ENCODE measurements around the gene RNFT1.
"Not testable (repeated sequence)": the region's sequence is repeated elsewhere in the genome, so short reads cannot be mapped to it uniquely, and the experiment has no call there.

Gene RNFT1, protein sequence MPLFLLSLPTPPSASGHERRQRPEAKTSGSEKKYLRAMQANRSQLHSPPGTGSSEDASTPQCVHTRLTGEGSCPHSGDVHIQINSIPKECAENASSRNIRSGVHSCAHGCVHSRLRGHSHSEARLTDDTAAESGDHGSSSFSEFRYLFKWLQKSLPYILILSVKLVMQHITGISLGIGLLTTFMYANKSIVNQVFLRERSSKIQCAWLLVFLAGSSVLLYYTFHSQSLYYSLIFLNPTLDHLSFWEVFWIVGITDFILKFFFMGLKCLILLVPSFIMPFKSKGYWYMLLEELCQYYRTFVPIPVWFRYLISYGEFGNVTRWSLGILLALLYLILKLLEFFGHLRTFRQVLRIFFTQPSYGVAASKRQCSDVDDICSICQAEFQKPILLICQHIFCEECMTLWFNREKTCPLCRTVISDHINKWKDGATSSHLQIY

DNA sequence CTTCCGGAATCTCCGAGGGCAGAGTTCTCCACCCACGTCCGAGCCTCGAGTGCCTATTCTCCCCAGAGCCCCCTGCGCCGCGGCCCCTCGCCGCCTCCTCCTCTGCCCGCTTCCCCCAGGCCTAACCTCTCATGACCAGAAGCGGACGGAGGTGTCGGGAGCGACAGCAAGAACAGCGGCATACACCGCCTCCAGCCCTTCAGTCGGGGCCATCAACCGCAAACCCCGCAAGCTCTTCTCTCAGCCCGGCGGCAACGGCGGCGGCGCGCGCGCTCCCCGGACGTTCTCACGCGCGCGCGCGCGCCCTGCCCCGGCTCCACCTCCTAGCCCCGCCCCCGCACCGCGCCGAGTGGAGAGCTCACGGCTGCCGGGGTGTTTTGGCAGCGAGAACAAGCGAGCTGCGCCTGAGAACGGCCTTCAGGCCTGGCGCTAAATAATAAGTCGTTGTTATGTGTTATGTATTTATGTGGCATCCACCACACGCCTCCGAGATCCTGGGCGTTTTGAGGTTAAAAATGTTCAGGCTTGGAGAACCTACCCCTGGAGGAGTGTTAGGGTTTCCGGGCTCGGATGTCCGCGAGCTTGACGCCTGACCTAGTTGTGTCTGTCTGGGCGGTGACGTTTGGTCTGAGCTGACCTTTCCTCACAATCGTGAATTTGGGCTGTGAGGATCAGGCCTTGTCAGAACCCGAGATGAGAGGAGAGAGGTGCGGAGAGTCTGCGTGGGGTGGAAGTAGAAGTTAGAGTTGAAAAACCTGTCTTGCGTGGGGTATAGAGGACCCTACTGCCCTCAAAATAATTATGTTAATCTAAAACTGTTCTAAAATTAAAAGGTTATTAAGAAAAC, at the start of gene RNFT1:
Gene RNFT1, minus strand, starts transcription at position 259 of the 847 bp plus-strand sequence. Its CDS starts 77 bp downstream, at position 182.
- peak; percentile 87 for DNase-seq (ENCODE audit: low spot score)

DNA sequence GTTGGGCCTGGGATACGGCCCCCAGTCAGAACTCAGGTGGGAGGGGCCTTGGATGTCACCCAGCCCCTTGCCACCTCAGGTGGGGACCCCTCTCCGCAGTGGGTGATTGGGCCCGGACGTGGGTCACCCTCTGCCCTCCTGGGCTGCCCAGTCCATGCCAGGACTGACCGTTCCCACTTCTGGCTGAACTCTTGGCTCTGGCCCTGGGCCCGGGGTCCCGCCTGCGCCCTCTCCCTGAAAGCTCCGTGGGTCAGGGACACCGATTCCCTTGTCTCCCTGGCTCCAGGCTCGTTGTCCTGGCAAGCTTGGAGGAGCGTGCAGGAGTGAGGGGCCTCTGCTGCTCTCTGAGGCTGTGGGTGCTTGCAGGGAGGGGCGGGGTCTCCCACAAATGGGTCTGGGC, 44.8 kb upstream of the RNFT1 start:
- DNase-seq (ENCODE audit: low spot score) = not testable (repeated sequence)

DNA sequence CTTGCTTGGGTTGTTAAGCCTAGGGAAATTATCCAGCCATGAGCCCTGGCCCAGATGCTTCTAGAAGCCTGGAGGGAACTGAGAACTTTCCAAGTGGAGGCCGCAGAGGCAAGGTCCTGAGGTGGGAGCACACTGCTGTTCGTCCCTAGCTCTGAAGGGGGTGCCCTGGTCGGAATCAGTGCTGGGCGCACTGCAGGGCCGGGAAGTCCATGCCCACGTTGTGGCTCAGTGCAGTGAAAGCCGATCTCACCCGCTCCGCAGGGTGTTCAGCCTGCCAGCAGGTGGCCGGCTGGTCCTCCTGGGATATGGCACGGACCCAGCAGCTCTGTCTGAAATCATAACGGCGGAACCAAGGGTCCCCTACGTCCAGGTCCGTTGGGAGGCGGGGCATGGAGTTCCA, 43.8 kb upstream of the RNFT1 start:
- DNase-seq (ENCODE audit: low spot score) = not testable (repeated sequence)

DNA sequence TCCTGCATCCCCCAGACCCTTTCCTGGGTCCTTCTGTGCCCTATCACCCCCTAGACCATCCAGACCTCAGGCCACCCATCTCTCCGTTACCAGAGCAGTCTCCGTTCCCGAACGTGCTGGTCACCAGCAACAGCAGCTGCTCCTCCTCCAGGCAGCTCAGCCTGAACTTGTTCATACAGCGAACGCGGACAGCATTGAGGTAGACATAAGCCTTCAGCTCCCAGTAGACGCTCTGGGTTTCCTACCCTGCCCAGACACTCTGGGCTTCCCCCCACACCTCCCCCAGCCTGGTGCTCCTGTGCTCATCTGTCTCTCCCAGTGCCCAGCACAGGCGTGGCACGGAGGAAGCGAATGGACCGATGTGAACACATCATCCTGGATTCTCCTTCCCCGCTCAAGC, 41.6 kb upstream of the RNFT1 start:
- DNase-seq (ENCODE audit: low spot score) = no peak

DNA sequence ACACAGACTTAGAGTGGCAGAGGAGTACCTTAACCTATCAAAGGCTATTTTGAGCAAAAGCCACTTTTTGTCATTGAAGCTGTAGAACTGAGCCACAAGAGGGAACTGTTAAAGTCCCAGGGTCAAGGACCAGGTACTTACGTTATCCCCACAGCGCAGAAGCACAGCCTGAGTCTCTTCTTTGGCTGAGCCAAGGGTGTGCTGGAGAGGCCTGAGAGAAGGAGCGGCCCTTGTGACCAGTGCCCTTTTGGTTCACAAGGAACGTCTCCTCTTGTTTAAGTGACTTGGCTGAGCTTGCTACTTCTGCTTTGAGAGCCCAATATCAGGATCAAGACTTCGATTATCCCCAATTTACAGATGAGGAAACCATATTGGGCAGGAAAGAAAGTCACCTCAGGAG, 40.0 kb upstream of the RNFT1 start:
- not testable (repeated sequence) for DNase-seq (ENCODE audit: low spot score)

DNA sequence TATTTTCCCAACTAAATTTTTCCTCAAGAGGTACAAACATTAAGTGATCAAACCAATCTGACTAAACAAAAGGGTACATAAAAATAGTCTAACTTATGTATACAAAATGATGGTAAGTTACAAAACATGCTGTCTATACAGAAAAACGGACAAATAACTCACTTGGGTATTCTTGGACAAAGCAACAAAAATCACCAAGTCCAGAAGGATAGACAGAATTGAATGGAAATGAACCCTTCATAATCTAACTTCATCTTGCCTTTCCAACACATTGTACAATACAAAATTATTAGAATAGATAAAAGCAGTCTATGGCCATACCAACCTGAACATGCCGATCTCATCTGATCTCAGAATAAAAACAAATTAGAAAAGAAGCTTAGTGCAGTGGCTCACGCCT, 37.9 kb upstream of the RNFT1 start:
- DNase-seq (ENCODE audit: low spot score) = not testable (repeated sequence)

DNA sequence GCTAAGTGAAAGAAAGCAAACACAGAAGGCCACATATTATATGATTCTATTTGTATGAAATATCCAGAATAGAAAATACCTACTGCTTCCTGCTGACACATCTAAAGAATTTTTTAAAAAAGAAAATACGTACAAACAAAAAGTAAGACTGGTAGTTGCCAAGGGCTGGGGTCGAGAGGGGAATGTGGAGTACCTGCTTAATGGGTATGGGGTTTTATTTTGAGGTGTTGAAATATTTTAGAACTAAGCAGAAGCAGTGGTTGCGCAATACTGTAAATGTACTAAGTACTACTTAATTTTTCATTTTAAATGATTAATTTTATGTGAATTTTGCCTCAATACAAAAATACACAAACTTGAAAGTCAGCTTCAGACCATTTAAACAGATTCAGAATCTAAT, 32.1 kb upstream of the RNFT1 start:
- not testable (repeated sequence) for DNase-seq (ENCODE audit: low spot score)

DNA sequence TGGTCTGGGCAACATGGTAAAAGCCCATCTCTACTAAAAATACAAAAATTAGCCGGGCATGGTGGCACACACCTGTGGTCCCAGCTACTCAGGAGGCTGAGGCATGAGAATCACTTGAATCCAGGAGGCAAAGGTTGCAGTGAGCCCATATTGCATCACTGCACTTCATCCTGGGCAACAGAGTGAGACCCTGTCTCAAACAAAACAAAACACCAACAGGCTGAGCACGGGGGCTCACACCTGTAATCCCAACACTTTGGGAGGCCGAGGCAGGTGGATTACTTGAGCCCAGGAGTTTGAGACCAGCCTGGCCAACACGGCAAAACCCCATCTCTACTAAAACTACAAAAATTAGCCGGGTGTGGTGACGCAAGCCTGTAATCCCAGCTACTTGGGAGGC, 10.6 kb upstream of the RNFT1 start:
- not testable (repeated sequence) for DNase-seq (ENCODE audit: low spot score)

DNA sequence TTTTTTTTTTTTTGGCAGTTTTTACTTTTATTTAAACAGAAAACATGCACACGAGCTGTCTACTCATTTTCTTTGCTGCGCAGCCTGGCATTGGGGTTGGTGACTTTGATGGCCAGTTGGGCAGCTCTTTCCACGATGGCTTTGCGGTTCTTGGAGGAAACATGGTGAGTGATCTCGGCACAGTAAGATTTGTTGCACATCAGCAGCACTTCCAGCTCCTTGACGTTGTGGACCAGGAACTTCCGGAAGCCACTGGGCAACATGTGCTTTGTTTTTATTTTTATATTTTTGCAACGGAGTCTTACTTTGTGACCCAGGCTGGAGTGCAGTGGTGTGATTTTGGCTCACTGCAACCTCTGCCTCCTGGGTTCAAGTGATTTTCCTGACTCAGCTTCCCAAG, 8.9 kb upstream of the RNFT1 start:
- DNase-seq (ENCODE audit: low spot score) = not testable (repeated sequence)

DNA sequence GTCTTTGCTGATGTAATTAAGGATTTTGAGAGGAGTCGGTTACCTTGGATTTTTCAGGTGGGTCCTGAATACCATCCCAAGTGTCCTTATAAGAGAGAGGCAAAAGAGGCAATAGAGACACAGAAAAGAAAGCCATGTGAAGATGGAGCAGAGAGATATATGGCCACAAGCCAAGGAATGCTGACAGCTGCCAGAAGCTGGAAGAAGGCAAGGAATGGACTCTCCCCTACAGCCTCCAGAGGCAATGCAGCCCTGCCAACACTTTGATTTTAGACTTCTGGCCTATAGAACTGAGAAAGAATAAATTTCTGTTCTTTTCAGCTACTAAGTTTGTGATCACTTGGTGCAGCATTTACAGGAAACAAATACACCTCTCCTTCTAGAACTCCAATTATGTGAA, 8.2 kb upstream of the RNFT1 start:
- no peak for DNase-seq (ENCODE audit: low spot score)

DNA sequence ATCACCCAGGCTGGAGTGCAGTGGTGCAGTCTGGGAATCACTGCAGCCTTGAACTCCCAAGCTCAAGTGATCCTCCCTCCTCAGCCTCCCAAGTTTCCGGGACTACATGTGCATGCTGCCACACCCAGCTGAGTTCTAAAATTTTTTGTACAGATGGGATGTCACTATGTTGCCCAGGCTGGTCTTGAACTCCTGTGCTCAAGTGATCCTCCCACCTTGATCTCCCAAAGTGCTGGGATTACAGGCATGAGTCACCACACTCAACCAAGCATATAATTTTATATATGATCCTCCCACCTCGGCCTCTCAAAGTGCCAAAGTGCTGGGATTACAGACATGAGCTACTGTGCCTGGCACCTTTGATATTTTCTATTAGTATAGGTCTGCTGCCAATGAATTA, 7.2 kb upstream of the RNFT1 start:
- DNase-seq (ENCODE audit: low spot score) = not testable (repeated sequence)

DNA sequence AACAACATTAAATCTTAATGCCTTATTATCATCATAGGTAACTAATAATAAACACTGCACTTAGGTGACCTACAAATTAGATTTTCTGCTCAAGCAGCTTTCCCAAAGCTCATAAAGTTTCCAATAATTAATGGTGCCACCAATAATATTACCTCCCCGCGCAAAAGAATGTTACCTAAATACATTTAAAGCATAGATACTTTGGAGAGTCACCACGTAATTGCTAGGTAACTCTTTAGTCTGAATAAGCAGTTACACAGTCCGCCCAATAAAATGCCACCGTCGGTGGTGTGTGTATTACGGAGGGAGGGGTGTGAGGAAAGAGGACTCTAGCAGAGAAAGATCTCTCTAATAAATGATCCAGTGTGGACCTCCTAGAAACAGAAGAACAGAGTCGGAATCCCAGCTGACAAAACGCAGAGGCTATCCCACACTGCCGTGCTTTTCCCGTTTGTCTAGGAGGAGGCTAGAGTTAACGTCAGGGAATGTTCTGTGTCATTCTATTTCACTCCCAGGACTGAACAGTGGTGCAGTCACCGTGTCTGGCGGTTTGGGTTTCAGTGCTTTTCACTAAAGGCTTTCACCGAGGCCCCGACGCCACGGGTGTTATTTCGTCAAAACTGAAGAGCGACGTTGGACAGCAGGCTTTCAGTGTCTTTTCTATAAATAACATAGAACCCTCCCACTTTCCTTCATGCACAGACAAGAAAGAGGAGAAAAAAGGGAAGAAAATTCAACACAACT, 630 bp downstream of the RNFT1 start:
- DNase-seq (ENCODE audit: low spot score) = peak; percentile 75

DNA sequence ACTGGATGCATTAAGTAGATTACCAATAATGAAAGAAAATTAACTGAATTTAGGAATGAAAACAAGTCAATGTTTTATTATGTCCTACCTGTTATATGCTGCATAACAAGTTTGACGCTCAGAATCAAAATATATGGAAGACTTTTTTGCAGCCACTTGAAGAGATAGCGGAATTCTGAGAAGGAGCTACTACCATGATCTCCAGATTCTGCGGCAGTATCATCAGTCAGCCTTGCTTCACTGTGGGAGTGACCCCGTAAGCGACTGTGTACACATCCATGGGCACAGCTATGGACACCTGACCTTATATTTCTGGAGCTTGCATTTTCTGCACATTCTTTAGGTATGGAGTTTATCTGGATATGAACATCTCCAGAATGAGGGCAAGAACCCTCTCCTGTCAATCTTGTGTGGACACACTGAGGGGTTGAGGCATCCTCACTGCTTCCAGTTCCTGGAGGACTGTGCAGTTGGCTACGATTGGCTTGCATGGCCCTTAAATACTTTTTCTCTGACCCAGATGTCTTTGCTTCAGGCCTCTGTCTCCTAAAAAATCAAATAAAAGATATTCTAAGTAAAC, 1.7 kb downstream of the RNFT1 start:
- no peak for DNase-seq (ENCODE audit: low spot score)

DNA sequence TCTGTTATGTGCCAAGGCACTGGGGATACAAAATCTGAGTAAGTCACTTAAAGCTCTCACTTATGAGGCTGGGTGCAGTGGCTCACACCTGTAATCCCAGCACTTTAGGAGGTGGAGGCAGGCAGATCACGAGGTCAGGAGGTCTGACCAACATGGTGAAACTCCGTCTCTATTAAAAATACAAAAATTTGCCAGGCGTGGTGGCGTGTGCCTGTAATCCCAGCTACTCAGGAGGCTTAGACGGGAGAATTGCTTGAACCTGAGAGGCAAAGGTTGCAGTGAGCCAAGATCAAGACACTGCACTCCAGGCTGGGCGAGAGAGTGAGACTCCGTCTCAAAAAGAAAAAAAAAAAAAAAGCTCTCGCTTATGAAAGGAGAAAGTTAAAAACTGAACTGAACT, 5.0 kb downstream of the RNFT1 start:
- DNase-seq (ENCODE audit: low spot score) = not testable (repeated sequence)

DNA sequence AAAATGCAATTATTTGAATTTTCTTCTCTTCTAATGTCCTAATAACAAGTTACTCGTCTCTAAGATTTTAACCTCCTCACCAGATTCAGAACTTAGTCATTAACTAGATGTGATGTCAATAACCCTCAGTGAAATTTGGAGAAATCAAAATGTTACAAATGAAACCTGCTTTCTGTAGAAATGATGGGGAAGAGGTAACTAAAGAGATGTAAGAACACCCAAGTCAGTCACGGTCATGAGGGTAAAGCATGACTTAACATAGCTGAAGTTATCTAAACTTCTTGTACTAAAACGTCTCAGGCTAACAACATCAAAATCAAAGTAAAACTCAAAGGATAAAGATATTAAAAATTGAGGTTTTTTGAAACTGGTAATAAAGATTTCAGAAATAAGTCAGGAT, 9.7 kb downstream of the RNFT1 start:
- no peak for DNase-seq (ENCODE audit: low spot score)

DNA sequence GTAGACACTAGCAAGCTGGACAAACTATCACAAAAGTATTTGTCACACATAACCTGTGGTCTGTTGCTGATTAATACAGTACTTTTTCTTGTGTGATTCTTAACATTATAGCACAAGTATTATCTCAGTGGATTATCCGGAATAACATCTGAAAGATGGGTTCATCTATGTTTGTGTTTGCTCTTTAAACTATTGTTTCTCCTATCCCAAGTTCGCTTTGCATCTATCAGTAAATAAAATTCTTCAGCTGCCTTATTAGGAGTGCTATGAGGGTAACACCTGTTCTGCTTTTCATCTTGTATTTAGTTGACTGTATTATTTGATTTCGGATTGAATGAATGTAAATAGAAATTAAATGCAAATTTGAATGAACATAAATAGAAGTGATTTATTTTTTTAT, 14.5 kb downstream of the RNFT1 start:
- DNase-seq (ENCODE audit: low spot score) = no peak

DNA sequence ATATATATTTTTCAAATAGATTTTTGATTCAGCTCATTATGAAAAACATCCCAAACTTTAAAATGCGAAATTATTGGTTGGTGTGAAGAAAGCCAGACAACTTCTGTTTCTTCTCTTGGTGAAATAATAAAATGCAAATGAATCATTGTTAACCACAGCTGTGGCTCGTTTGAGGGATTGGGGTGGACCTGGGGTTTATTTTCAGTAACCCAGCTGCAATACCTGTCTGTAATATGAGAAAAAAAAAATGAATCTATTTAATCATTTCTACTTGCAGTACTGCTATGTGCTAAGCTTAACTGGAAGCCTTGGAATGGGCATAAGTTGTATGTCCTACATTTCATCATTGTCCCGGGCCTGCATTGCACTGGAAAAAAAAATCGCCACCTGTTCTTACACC, 17.2 kb downstream of the RNFT1 start:
- not testable (repeated sequence) for DNase-seq (ENCODE audit: low spot score)

DNA sequence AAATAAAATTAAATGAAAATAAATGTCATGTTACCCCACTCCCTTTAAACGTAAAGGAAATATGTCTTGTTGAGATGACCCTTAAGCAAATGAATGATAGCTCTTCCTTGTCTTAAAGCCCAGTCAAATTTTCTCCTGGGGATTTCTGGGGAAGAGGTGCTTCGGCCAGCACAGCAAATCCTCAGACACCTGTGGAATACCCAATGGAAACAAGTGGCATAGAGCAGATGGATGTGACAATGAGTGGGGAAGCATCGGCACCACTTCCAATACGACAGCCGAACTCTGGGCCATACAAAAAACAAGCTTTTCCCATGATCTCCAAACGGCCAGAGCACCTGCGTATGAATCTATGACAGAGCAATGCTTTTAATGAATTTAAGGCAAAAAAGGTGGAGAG, 18.1 kb downstream of the RNFT1 start:
- not testable (repeated sequence) for DNase-seq (ENCODE audit: low spot score)

DNA sequence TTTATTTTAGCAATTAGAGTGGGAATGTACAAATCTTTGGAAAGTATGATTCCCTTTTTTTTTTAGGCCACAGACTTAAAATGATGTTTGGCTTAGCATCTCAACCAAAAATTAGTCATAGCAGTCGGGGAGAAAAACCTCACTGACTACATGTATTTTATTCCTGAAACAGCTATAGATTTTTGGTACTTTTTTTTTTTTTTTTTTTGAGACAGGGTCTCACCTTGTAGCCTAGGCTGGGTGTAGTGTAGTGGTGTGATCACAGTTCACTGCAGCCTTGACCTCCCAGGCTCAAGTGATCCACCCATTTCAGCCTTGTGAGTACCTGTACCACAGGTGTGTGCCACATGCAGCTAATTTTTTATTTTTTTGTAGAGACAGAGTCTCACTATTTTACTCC, 23.4 kb downstream of the RNFT1 start:
- no peak for DNase-seq (ENCODE audit: low spot score)

DNA sequence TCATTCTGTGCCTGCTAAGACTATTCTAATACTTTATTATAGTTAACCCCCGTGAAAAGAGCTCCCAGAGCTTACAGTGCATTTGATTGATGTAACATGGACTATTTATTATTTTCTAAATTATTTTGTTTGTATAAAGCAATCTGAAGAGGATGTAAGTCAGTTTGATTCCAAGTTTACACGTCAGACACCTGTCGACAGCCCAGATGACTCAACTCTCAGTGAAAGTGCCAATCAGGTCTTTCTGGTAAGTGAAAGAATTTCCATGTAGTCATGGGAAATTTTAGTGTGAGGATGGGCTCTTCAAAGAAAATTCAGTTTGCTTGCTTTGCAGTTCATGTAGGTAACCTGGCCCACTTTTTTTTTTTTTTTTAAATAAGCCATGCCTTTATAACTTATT, 23.8 kb downstream of the RNFT1 start:
- DNase-seq (ENCODE audit: low spot score) = not testable (repeated sequence)

DNA sequence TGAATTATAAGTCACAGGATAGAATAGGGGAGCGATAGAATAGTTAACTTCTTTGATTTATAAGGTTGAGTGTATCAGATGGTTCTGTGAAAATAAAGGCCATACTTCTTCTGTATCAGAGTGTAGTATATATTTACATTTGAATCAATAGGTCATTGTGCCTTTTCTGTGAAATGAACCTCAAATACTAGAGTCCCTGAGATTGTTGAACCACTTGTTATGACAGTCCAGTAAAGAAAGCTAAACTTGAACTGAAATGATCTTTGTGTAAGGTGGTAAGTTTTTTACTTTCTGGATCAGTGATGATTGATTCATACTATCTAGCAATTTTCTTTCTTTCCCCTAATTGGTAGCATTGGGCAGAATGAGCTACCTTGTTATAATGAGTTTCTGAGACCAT, 31.2 kb downstream of the RNFT1 start:
- not testable (repeated sequence) for DNase-seq (ENCODE audit: low spot score)

DNA sequence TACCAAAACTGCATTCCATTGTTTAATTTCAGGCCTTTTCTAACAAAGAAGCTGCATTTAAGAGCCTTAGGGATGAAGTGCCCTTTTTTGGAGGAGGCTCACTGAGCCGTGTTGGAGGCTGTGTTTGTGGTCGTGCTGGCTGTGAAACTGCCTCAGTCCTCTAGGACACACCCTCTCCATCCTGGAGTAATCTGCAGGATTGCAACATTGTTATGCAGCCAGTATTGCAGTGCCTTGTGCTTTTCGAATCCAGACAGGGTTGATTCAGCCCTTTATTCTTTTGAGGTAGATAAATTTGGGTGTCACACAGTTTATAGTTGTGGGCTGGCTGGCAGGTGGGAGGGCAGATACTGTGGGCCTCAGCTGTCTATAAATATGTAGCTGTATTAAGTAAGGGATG, 33.8 kb downstream of the RNFT1 start:
- not testable (repeated sequence) for DNase-seq (ENCODE audit: low spot score)
